HG03039 (cell line): ENCODE measurements around the gene ABCB10.
"Not testable (repeated sequence)": the region's sequence is repeated elsewhere in the genome, so short reads cannot be mapped to it uniquely, and the experiment has no call there.

Source experiments
- ATAC-seq: cut with Tn5 transposase; IDR thresholded peaks from one replicate; pipeline ENCODE4 v1.9.1; 2021; ENCODE audit warnings: mild to moderate bottlenecking, moderate library complexity; ENCODE audit not compliant: unreplicated experiment

The ABCB10 gene

GRCh38 chr1:229558460-229559335, at the start of gene ABCB10:
Gene ABCB10 (minus strand): TSS chr1:229558707. CDS start chr1:229558652, 55 bp downstream.
- peak; percentile 66 for ATAC-seq

DNA sequence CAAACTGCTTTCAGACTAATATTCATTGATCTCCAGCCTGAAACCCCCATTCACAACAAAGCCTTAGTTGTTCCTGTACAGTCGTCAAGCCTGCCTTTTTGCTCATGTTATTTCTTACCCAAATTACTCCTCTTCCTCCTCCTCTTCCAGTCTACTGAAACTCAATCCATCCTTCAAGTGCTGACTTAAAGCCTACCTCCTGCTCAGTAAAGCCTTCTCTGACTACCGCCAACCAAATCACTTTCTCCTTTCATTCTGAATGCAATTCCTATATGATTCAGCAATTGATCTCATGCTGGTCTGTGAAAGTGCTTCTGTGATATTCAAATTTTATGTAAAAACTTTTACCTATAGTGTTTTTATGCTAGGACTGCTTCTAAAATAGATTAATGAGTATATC, 48.9 kb upstream of the ABCB10 start:
- no peak for ATAC-seq

DNA sequence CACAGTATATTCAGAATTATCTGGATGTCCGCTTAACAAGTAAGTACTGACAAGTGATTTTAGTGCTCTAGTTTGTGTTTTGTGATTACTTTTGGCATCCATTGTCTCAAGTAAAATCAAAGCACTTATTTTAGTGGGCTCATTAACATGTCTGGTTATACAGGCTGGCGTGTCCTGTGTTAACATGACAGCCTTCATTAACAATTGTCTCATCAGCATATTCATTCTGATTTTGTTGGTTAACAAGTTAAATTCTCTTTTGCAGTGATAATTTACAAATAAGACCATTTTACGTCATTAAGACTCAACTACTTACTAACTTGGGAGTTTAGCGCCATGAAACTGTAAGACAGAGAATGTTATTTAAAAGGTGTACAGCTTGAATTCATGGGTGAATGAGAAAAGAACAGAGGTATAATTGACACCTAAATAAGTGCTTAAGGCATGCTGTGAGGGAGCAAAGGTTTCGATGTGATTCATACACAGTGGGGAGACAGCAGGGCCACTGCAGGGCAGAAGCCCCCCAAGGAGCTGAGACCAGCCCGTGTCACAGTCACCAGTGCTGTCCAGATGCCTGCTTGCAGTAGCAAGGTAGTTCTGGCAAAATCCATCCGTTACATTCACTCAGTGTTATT, 45.0 kb upstream of the ABCB10 start:
- ATAC-seq: no peak

DNA sequence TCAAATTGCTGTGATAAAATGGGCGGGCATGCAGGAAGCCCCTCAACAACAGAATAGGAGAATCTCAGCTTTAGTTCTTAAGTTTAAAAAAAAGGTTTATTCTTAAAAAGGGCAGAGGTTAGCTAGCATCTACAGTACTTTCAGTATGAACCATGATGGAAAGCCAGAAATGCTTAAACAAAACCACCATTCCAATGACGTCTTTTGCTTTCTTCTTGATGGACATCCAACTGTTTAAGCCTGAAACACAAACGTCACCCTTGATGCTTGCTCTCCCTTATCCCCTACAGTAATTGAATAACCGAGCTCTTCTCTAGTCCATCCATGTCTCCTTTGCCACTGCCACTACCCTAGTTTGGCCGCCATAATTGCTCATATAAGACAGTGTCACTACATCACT, 41.7 kb upstream of the ABCB10 start:
- ATAC-seq: no peak

GRCh38 chr1:229599218-229599954, 40.9 kb upstream of the ABCB10 start:
- no peak for ATAC-seq

- ATAC-seq: no peak
These were observed 39.4 kb upstream of the ABCB10 start for GRCh38 chr1:229597877-229598276.

GRCh38 chr1:229596925-229597699, 38.6 kb upstream of the ABCB10 start:
- no peak for ATAC-seq

GRCh38 chr1:229595876-229596275, 37.4 kb upstream of the ABCB10 start:
- ATAC-seq: not testable (repeated sequence)

- no peak for ATAC-seq
These were observed 35.9 kb upstream of the ABCB10 start for GRCh38 chr1:229594227-229595008.

- ATAC-seq: no peak
These were observed 35.3 kb upstream of the ABCB10 start for GRCh38 chr1:229593800-229594199.

DNA sequence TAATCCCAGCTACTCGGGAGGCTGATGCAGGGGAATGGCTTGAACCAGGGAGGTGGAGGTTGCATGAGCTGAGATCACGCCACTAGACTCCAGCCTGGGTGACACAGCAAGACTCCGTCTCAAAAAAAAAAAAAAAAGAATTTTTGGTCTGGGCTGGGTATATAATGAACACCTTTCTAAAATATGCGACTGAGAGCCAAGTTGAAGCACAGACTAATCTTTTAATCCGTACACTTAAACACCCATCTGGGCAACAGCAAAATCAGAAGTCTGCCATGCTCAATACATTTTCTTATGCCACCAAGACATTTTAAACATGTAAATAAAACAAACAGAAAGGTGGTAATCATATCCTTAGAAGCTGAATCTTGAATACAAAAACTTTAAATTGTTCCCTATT, 31.6 kb upstream of the ABCB10 start:
- ATAC-seq: no peak

GRCh38 chr1:229585338-229585737, 26.8 kb upstream of the ABCB10 start:
- ATAC-seq: no peak

DNA sequence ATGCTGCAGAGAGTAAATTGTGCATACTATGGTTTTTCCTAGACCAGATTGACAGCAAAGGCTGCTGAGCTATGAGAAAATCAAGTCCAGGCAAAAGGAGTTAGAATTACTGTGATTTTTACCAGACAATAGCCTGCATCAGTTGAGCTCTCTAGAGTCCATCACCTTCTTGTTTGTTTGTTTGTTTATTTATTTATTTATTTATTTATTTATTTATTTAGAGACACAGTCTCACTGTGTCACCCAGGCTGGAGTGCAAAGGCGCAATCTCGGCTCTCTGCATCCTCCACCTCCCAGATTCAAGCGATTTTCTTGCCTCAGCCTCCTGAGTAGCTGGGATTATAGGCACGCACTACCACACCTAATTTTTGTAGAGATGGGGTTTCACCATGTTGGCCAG, 24.2 kb upstream of the ABCB10 start:
- no peak for ATAC-seq

DNA sequence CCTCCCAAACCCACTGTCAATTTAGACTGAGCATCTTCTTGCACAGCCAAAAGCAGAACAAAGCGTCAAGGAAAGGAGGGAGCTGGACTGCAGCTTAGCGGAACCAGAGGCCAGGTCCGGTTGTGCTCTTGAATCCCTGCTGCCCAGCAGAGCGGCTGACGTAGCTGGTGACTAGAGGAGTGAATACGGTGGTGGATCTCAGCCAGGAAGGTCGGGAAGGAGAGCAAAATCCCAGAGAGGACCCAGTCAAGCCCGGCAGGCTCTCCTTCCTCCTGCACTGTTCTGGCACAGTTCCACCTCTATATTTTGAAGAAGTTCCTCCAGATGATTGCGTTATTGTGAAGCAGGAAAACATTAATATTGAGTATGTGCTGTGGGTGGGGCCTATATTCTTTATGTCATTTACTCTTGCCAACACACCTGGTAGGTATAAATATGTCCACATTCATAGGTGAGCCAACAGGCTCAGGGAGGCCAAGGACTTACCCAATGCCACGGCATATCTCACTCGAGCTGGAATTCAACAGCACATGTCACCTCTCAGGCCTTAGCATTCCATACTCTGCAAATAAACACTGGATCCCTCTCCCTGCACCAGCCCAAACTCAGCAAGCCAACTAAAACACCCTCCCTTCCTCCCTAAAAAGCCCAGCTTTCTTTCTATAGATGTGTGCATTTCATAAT, 23.6 kb upstream of the ABCB10 start:
- no peak for ATAC-seq

- no peak for ATAC-seq
These were observed 23.0 kb upstream of the ABCB10 start for GRCh38 chr1:229581485-229581884.

- ATAC-seq: peak; percentile 84
These were observed 20.7 kb upstream of the ABCB10 start for GRCh38 chr1:229579059-229579673.

GRCh38 chr1:229578168-229579058, 19.9 kb upstream of the ABCB10 start:
- ATAC-seq: peak; percentile 15
